HG02852 (cell line): ENCODE data around the gene CHD3.
A peak's percentile ranks its signal among the peaks of the same experiment; 100 is the strongest.

Experiments
- ATAC-seq: cut with Tn5 transposase; IDR thresholded peaks from one replicate; pipeline ENCODE4 v1.9.1; 2021; ENCODE audit warnings: mild to moderate bottlenecking, moderate library complexity; ENCODE audit not compliant: unreplicated experiment

The CHD3 gene

GRCh38 chr17:7893187-7893880 lies 4.7 kb downstream of the CHD3 start:
- ATAC-seq, result no peak

DNA sequence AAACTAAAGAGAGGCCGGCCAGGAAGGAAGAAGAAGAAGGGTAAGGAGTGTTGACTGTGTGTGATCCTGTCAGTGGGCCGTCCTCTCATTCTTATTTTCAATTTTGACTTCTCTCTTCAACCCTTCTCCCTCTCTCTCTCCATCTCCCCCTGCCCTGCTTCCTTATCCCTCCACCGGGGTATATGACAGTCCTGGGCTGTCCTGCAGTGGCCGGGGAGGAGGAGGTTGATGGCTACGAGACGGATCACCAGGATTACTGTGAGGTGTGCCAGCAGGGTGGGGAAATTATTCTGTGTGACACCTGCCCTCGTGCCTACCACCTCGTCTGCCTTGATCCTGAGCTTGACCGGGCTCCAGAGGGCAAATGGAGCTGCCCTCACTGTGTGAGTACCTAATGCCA lies 5.6 kb downstream of the CHD3 start:
- no peak for ATAC-seq

DNA sequence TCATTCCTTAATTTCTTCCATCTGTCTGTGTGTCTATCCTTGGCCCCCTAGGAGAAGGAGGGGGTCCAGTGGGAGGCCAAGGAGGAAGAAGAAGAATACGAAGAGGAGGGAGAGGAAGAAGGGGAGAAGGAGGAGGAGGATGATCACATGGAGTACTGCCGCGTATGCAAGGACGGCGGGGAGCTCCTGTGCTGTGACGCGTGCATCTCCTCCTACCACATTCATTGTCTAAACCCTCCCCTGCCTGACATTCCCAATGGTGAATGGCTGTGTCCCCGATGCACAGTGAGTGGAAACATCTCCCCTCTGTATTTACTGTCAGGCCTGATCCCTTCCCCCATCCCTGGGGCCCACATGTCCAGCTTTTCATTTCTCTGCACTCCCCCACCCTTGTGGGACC lies 6.3 kb downstream of the CHD3 start:
- ATAC-seq, result no peak

DNA sequence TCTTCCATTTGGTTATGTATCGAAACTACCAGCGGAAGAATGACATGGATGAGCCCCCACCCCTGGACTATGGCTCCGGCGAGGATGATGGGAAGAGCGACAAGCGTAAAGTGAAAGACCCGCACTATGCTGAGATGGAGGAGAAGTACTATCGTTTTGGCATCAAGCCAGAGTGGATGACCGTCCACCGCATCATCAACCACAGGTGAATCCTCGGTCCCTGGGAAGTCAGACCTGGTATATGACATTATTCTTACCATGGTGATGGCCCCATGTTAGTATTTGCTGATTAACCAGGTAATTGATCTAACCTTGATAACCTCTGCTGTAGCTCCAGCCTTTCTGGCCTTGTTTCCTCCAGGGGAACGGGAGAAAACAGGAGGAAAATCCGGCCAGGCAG lies 8.5 kb downstream of the CHD3 start:
- no peak for ATAC-seq

- ATAC-seq, result no peak
Measured at GRCh38 chr17:7897773-7898172, 9.2 kb downstream of the CHD3 start.

GRCh38 chr17:7903154-7904103 lies 14.8 kb downstream of the CHD3 start:
- no peak for ATAC-seq

GRCh38 chr17:7909089-7909488 lies 20.5 kb downstream of the CHD3 start:
- ATAC-seq, result no peak

DNA sequence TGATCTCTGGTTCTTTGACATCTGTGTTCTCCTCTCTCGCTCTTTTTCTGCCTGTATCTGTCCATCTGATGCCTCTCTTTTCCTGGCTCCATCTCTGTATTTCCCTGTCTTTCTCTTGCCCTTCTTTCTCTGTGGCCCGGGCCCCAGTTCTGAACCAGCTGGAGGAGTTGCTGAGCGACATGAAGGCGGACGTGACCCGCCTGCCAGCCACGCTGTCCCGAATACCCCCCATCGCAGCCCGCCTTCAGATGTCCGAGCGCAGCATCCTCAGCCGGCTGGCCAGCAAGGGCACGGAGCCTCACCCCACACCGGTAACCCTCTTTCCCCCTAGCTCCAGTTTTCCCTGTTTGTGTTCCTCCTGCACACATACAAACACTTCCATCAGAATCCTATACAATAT lies 21.7 kb downstream of the CHD3 start:
- no peak for ATAC-seq

GRCh38 chr17:7910711-7911110 lies 22.1 kb downstream of the CHD3 start:
- no peak for ATAC-seq

DNA sequence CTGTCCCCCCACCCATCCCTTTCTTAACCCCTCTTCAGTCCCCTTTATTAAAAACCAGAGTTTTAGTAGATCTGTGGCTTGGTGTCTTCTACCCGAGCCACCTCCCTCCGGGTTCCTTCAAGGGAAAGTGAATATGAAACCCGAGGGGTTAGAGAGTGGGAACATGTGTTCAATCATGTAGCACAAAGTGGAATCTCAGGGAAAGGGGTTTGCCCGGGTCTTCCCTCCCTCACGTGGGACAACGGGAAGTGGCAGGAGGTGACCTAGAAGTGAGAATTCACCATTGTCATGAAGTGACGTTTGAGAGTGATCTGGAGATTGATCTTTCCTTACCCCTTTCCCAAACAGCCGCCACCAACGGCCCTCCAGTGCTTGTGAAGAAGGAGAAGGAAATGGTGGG lies 22.5 kb downstream of the CHD3 start:
- no peak for ATAC-seq

DNA sequence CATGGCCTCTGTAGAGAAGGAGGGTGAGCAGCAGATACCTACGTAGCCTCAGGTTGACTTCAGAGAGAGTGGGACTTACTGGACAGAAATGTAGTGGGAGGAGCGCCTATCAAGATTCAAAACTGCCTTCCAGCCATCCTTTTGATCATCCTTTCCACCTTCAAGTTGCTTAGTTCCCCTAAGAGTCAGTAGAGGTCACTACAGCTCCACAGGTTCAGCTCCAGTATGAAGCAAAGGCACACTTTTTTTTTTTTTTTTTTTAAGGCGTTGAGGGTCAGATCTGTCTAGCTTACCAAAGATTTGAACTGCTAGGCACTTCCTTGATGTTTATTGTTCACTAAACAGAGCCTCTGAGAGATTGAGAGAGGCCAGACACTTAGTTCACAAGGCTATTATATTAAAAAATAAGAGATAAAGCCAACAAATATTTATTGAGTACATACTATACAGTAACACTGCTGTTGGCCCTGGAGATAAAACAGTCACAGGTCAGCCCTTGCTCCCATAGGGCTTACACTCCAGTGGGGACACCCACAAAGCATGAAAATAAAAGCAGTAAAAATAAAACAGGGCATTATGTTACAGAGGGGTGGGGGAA lies 24.4 kb downstream of the CHD3 start:
- no peak for ATAC-seq

DNA sequence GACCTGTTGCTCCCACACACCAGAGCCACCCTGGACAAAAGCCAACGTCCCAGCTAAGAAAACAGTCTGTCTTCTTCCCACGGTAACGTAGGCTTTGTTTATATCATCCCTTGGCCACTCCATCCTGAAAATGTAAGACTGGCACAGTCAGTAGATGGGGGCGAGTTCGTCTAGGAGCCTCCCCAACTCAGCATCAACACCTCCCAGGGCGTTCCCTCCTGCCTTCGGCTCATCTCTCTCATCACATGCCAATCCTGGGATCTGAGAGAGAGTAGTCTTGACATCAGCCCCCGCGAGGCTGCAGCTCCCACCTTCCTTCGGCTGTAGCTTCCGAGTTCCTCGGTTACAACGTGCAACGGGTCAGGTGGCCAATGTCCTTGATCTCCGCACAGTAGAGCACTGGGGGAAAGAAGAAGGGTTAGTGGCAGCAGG lies 26.6 kb downstream of the CHD3 start:
- no peak for ATAC-seq

DNA sequence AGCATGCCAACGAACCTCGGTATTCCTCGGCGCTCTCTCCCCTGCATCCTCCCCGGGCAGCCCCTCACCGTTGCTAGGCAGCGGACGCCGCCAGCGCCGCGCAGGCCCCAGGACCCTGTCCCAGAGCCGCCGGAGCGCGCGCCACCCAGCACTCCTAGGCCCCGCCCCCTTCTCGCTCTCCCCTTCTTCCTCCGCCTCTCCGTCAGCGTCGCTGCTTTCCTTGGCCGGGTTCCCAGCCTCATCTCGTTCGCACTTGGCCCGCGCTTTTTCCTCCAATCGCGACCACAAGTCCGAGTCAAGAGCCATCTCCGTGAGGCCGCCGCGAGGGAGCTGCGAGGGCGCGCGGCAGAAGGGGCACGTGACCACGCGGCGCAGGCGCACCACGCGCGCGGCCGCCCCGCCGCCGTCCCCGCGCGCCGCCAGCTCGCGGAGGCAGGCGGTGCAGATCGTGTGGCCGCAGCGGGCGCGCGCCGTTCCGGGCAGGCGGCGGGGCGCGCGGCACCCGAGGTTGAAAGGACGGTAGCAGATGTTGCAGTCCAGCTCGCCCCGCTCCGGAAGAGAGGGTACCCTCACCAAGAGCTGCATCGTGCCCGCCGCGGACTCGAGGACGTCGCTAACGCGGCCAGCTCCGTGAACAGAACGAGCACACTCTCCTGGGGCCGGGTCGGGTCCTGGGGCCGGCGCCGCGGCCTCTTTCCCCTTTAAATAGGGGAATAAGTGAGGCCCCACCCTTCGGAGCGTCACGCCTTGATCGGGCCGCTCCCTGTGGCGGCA lies 27.2 kb downstream of the CHD3 start, which contains the start of gene RNF227:
Gene RNF227, minus strand, starts transcription at position 679 of the 774 bp plus-strand sequence. Its CDS starts 94 bp downstream, at position 585.
- peak; percentile 76 for ATAC-seq

GRCh38 chr17:7916385-7916682 lies 27.7 kb downstream of the CHD3 start:
- no peak for ATAC-seq

DNA sequence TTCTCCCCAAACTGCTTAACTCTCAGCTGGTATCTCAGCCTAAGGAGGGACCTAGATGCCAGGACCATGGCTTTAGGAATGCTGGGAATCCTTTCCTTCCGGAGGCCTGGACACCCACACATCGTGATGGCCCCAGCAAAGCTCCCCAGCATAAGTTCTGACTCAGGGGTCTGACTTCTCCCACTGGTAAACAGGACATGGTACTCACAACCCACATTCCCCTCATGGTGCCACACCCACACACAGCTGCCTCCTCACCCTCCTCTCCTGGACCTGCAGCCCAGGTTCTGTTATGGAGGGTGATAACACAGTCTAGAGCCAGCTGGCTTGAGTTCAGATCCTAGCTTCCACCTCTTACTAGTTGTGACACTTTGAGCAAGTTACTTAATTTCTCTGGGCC lies 28.2 kb downstream of the CHD3 start:
- no peak for ATAC-seq

DNA sequence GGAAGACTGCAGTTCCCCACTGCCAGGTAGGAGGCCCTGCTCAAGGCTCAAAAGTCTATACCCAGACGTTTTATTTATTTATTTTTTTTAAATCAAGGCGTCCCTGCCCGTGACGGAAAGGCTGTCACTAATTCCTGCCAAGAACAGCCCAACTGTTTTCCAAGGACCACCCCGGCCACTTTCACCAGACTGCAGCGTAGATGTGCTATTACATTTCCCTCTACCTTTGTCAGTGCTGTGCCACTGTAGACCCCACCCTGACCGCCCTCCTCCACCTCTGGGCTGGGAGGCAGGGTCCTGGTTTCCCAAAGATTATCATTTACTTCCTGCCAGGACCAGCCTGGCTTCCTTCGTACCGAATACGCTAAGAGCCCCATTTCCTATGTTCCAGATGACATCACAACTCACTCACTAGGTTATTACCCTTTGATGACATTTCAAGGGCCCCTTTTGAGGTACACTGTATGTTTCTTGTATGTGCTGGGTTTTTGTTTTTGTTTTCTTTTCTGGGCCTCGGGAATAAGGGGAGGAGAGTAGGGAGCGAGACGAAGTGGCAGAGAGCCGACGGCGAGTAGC lies 33.8 kb downstream of the CHD3 start:
- no peak for ATAC-seq

DNA sequence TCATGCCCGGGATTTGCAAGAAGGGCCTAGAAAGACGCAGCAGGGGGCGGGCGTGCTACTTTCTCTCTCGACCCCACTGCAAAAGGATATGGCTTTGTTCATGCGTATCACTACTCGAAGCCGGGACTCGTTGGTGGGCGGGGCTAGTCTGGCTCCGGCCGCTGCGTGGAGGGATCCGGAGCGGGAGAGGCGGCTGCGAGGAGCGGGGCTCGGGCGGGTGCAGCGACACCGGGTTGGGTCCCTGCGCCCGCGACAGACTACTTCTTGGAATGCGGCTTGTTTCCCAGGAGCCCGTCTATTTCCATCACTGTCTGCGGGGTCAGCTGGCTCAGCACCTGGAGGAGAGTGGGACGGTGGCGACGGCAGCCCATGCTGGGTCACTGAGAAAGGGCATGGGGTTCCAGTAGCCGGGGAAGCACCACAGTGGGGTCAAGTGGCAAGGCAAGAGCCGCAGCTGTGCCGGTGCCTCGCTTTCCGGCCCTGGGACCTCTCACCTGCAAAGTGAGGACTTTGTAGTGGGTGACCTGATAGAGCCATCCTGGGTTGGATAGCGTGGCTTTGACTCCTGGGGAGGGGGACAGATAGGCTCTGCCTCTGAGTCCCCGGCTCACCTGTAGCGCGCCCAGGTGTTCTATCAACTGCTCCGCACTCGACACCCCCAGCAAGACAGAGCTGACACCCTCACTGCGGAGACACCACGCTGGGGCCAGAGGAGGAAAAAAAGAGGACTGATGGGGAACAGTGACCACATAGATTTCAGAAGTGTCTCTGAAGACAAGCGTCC lies 34.4 kb downstream of the CHD3 start:
- no peak for ATAC-seq

GRCh38 chr17:7927596-7927995 lies 39.0 kb downstream of the CHD3 start:
- ATAC-seq, result no peak

- no peak for ATAC-seq
Measured at GRCh38 chr17:7929158-7930023, 40.8 kb downstream of the CHD3 start, which contains the start of gene KCNAB3. KCNAB3 (minus strand) TSS chr17:7929856; CDS start chr17:7929435, 421 bp downstream.
